GM23338 (cell line): ENCODE results near the gene SEMA6D. TPM values are rescaled to one million over a fixed set of nuclear protein-coding genes. Genes with fewer than 3 reads are reported as not detected.

Experiments used
- ATAC-seq: fragments of 200-7000 bp; cut with Tn5 transposase; 3 replicates; pipeline ENCODE4 v1.9.1; 2020
- DNase-seq: peaks from one replicate; pipeline ENCODE4 v3.0.0-alpha.2; 2015; ENCODE audit warnings: low spot score
- H2AFZ ChIP-seq: fragments of 200-600 bp; sonication (generic); 2 replicates; pipeline ENCODE4 v1.8.0; 2016; ENCODE audit warnings: antibody characterized with exemption, mild to moderate bottlenecking, moderate library complexity
- H3F3A ChIP-seq: fragments of 200-600 bp; sonication (generic); replicated peaks from 2 replicates; pipeline ENCODE4 v1.8.0; 2017; ENCODE audit warnings: antibody characterized with exemption, mixed run types, low read depth
- H3K27ac ChIP-seq: fragments of 200-600 bp; sonication (generic); 2 replicates; pipeline ENCODE4 v1.6.1; 2016; ENCODE audit warnings: low read depth
- H3K27me3 ChIP-seq: fragments of 200-600 bp; sonication (generic); 2 replicates; pipeline ENCODE4 v1.8.0; 2016; ENCODE audit warnings: mild to moderate bottlenecking, mixed run types, moderate library complexity; ENCODE audit not compliant: insufficient read depth
- H3K36me3 ChIP-seq: fragments of 200-600 bp; sonication (generic); 2 replicates; pipeline ENCODE4 v1.8.0; 2016; ENCODE audit warnings: mild to moderate bottlenecking; ENCODE audit not compliant: insufficient read depth
- H3K4me1 ChIP-seq: fragments of 200-600 bp; sonication (generic); 2 replicates; pipeline ENCODE4 v1.8.0; 2016; ENCODE audit warnings: mild to moderate bottlenecking, moderate library complexity; ENCODE audit not compliant: insufficient read depth
- H3K4me2 ChIP-seq: fragments of 200-600 bp; sonication (generic); 2 replicates; pipeline ENCODE4 v1.7.1; 2017; ENCODE audit warnings: mixed run types
- H3K4me3 ChIP-seq: fragments of 200-600 bp; sonication (generic); 2 replicates; pipeline ENCODE4 v1.6.1; 2016; ENCODE audit warnings: mixed run types
- H3K79me2 ChIP-seq: fragments of 200-600 bp; sonication (generic); replicated peaks from 2 replicates; pipeline ENCODE4 v1.8.0; 2017; ENCODE audit warnings: mild to moderate bottlenecking; ENCODE audit not compliant: insufficient read depth
- H3K9me2 ChIP-seq: fragments of 200-600 bp; sonication (generic); 2 replicates; pipeline ENCODE4 v1.8.0; 2017; ENCODE audit not compliant: insufficient read depth
- H4K20me1 ChIP-seq: fragments of 200-600 bp; sonication (generic); replicated peaks from 2 replicates; pipeline ENCODE4 v1.8.0; 2017; ENCODE audit warnings: mild to moderate bottlenecking; ENCODE audit not compliant: insufficient read depth
- H3K27ac Mint-ChIP-seq: 2 replicates; pipeline ENCODE4 v1.8.0; 2020; ENCODE audit warnings: inconsistent platforms, mild to moderate bottlenecking, moderate library complexity, mixed read lengths
- H3K27me3 Mint-ChIP-seq: 3 replicates; pipeline ENCODE4 v1.8.0; 2022; ENCODE audit warnings: low read depth, mild to moderate bottlenecking, moderate library complexity, mixed read lengths, inconsistent platforms; ENCODE audit not compliant: insufficient read depth, poor library complexity
- H3K36me3 Mint-ChIP-seq: 3 replicates; pipeline ENCODE4 v1.8.0; 2021; ENCODE audit warnings: low read depth, mild to moderate bottlenecking, inconsistent platforms, moderate library complexity, mixed read lengths
- H3K4me1 Mint-ChIP-seq: 3 replicates; pipeline ENCODE4 v1.8.0; 2020; ENCODE audit warnings: mild to moderate bottlenecking, inconsistent platforms, mixed read lengths
- H3K4me3 Mint-ChIP-seq: 3 replicates; pipeline ENCODE4 v1.8.0; 2021; ENCODE audit warnings: moderate library complexity, mild to moderate bottlenecking, inconsistent platforms, mixed read lengths
- H3K9me3 Mint-ChIP-seq: 3 replicates; pipeline ENCODE4 v1.8.0; 2020; ENCODE audit warnings: moderate library complexity, mild to moderate bottlenecking, inconsistent platforms, mixed read lengths
- CREB1 ChIP-seq: fragments of 250-450 bp; sonication (Bioruptor Pico); IDR thresholded peaks from 2 replicates; pipeline ENCODE4 v1.5.0; 2020; ENCODE audit warnings: low read depth, mild to moderate bottlenecking, moderate library complexity
- EZH2 ChIP-seq: fragments of 200-600 bp; sonication (generic); IDR thresholded peaks from one replicate; pipeline ENCODE4 v1.8.0; 2017; ENCODE audit warnings: antibody characterized with exemption, mild to moderate bottlenecking, low read depth; ENCODE audit not compliant: unreplicated experiment
- EZH2phosphoT487 ChIP-seq: fragments of 200-600 bp; sonication (generic); IDR thresholded peaks from one replicate; pipeline ENCODE4 v1.8.1; 2018; ENCODE audit warnings: antibody characterized with exemption; ENCODE audit not compliant: unreplicated experiment
- JUNB ChIP-seq: IDR thresholded peaks from one replicate; pipeline ENCODE4 v1.6.1; 2016; ENCODE audit warnings: antibody characterized with exemption; ENCODE audit not compliant: unreplicated experiment
- NANOG ChIP-seq: IDR thresholded peaks from 2 replicates; pipeline ENCODE4 v1.6.1; 2016; ENCODE audit warnings: antibody characterized with exemption, borderline replicate concordance
- POLR2AphosphoS5 ChIP-seq: IDR thresholded peaks from 2 replicates; pipeline ENCODE4 v1.6.1; 2016; ENCODE audit warnings: antibody characterized with exemption, low read depth
- STAT1 ChIP-seq: IDR thresholded peaks from one replicate; pipeline ENCODE4 v1.6.1; 2016; ENCODE audit warnings: antibody characterized with exemption; ENCODE audit not compliant: unreplicated experiment
- ZNF114 ChIP-seq: fragments of 250-450 bp; sonication (Bioruptor Pico); IDR thresholded peaks from 2 replicates; pipeline ENCODE4 v1.5.0; 2020; ENCODE audit warnings: mild to moderate bottlenecking, moderate library complexity
- ZNF331 ChIP-seq: fragments of 250-450 bp; sonication (Bioruptor Pico); IDR thresholded peaks from 2 replicates; pipeline ENCODE4 v1.5.0; 2020; ENCODE audit warnings: low read depth, mild to moderate bottlenecking, moderate library complexity
- polyA plus RNA-seq: library from polyadenylated mRNA; unstranded; fragments of >200 nt; fragmentation: Nextera tagmentation; extraction: Ambion mirVana; gene quantifications from 2 replicates; pipeline ENCODE4 v1.2.1, GENCODE V29; 2016
- total RNA-seq: library from RNA; depleted of rRNA; stranded (reverse); fragments of >200 nt; shearing (Covaris generic); gene quantifications from 2 replicates; pipeline ENCODE4 v1.2.3, GENCODE V29; 2014
- TF ChIP-seq, protein P1 (sequence below): fragments of 250-450 bp; sonication (Bioruptor Pico); IDR thresholded peaks from 2 replicates; pipeline ENCODE4 v1.5.0; 2020; ENCODE audit warnings: mild to moderate bottlenecking, moderate library complexity
- TF ChIP-seq, protein P2 (sequence below), 2 experiments: fragments of 200-600 bp in 1 of 2; sonication (generic) in 1 of 2; conservative IDR thresholded peaks; 2 replicates each; pipeline versions ENCODE4 v1.5.1 to v1.6.1; 2016 to 2017; ENCODE audit warnings: antibody characterized with exemption in 2 of 2, low read depth in 2 of 2, mild to moderate bottlenecking in 2 of 2, moderate library complexity in 1 of 2
- TF ChIP-seq, protein P3 (sequence below): IDR thresholded peaks from 2 replicates; pipeline ENCODE4 v1.6.1; 2016; ENCODE audit warnings: antibody characterized with exemption
- TF ChIP-seq, protein P4 (sequence below): IDR thresholded peaks from one replicate; pipeline ENCODE4 v1.6.1; 2018; ENCODE audit warnings: antibody characterized with exemption; ENCODE audit not compliant: unreplicated experiment

Gene SEMA6D
- total and polyA plus RNA-seq, 2 experiments from 2014 or later, result 0.37 to 0.97 TPM

DNA sequence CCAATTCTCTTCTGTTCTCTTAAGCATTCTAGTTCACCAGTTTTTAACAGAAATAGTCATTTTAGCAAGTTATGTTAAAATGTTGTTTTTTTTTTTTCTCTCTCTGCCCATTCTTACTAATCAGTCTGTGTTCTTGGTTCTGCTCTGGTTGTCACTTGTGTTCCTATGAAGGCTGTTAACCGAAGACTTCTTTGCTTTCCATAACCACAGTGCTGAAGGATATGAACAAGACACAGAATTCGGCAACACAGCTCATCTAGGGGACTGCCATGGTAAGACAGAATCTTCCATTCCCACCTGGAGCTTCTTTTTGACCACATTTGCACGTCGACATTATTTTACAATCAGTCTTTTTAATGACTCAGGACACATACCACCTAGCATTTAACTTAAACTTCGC is 49.1 kb downstream of the SEMA6D start:
- Mint-ChIP-seq H3K27ac (no peak overlapping the region), H3K36me3 (peaks cover 7% of the 10 kb centered on the region), H3K27me3 (peaks cover 4% of the 10 kb centered on the region), H3K9me3 (no peaks in the 10 kb centered on the region), H3K4me3 (no peak overlapping the region), H3K4me1 (0 out of 3 replicates have a peak, but pooled peaks cover 3% of the 10 kb centered on the region)
- H3K36me3 ChIP-seq, result no peaks in the 10 kb centered on the region
- no peak overlapping the region for H3K4me3 ChIP-seq
- no peaks in the 10 kb centered on the region for H3F3A ChIP-seq
- no peaks in the 10 kb centered on the region for H3K27me3 ChIP-seq
- H4K20me1 ChIP-seq, result no peaks in the 10 kb centered on the region
- DNase-seq (no peak), ATAC-seq (no peak)
- peaks cover 10% of the 10 kb centered on the region; the same call in 1 of the 2 replicates for H3K9me2 ChIP-seq
- no peak overlapping the region for H3K4me2 ChIP-seq
- no peak overlapping the region for H3K27ac ChIP-seq
- H3K79me2 ChIP-seq, result no peaks in the 10 kb centered on the region
- no peak overlapping the region for H2AFZ ChIP-seq
- no peaks in the 10 kb centered on the region for H3K4me1 ChIP-seq
- TF ChIP-seq, protein P1, sequence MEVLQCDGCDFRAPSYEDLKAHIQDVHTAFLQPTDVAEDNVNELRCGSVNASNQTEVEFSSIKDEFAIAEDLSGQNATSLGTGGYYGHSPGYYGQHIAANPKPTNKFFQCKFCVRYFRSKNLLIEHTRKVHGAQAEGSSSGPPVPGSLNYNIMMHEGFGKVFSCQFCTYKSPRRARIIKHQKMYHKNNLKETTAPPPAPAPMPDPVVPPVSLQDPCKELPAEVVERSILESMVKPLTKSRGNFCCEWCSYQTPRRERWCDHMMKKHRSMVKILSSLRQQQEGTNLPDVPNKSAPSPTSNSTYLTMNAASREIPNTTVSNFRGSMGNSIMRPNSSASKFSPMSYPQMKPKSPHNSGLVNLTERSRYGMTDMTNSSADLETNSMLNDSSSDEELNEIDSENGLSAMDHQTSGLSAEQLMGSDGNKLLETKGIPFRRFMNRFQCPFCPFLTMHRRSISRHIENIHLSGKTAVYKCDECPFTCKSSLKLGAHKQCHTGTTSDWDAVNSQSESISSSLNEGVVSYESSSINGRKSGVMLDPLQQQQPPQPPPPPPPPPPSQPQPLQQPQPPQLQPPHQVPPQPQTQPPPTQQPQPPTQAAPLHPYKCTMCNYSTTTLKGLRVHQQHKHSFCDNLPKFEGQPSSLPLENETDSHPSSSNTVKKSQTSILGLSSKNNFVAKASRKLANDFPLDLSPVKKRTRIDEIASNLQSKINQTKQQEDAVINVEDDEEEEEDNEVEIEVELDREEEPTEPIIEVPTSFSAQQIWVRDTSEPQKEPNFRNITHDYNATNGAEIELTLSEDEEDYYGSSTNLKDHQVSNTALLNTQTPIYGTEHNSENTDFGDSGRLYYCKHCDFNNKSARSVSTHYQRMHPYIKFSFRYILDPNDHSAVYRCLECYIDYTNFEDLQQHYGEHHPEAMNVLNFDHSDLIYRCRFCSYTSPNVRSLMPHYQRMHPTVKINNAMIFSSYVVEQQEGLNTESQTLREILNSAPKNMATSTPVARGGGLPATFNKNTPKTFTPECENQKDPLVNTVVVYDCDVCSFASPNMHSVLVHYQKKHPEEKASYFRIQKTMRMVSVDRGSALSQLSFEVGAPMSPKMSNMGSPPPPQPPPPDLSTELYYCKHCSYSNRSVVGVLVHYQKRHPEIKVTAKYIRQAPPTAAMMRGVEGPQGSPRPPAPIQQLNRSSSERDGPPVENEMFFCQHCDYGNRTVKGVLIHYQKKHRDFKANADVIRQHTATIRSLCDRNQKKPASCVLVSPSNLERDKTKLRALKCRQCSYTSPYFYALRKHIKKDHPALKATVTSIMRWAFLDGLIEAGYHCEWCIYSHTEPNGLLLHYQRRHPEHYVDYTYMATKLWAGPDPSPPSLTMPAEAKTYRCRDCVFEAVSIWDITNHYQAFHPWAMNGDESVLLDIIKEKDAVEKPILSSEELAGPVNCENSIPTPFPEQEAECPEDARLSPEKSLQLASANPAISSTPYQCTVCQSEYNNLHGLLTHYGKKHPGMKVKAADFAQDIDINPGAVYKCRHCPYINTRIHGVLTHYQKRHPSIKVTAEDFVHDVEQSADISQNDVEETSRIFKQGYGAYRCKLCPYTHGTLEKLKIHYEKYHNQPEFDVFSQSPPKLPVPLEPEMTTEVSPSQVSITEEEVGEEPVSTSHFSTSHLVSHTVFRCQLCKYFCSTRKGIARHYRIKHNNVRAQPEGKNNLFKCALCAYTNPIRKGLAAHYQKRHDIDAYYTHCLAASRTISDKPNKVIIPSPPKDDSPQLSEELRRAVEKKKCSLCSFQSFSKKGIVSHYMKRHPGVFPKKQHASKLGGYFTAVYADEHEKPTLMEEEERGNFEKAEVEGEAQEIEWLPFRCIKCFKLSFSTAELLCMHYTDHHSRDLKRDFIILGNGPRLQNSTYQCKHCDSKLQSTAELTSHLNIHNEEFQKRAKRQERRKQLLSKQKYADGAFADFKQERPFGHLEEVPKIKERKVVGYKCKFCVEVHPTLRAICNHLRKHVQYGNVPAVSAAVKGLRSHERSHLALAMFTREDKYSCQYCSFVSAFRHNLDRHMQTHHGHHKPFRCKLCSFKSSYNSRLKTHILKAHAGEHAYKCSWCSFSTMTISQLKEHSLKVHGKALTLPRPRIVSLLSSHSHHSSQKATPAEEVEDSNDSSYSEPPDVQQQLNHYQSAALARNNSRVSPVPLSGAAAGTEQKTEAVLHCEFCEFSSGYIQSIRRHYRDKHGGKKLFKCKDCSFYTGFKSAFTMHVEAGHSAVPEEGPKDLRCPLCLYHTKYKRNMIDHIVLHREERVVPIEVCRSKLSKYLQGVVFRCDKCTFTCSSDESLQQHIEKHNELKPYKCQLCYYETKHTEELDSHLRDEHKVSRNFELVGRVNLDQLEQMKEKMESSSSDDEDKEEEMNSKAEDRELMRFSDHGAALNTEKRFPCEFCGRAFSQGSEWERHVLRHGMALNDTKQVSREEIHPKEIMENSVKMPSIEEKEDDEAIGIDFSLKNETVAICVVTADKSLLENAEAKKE, result no peak
- TF ChIP-seq POLR2AphosphoS5 (no peak), NANOG (no peak), EZH2phosphoT487 (no peak), EZH2 (no peak), JUNB (no peak), ZNF114 (CRISPR knock-in tag) (no peak), CREB1 (CRISPR knock-in tag) (no peak), ZNF331 (CRISPR knock-in tag) (no peak), STAT1 (no peak)
- TF ChIP-seq, protein P2, sequence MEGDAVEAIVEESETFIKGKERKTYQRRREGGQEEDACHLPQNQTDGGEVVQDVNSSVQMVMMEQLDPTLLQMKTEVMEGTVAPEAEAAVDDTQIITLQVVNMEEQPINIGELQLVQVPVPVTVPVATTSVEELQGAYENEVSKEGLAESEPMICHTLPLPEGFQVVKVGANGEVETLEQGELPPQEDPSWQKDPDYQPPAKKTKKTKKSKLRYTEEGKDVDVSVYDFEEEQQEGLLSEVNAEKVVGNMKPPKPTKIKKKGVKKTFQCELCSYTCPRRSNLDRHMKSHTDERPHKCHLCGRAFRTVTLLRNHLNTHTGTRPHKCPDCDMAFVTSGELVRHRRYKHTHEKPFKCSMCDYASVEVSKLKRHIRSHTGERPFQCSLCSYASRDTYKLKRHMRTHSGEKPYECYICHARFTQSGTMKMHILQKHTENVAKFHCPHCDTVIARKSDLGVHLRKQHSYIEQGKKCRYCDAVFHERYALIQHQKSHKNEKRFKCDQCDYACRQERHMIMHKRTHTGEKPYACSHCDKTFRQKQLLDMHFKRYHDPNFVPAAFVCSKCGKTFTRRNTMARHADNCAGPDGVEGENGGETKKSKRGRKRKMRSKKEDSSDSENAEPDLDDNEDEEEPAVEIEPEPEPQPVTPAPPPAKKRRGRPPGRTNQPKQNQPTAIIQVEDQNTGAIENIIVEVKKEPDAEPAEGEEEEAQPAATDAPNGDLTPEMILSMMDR (conservative IDR thresholded peaks at IDR 0.05; ENCODE audit: low read depth in 2 of 2), result no peak
- TF ChIP-seq, protein P3, sequence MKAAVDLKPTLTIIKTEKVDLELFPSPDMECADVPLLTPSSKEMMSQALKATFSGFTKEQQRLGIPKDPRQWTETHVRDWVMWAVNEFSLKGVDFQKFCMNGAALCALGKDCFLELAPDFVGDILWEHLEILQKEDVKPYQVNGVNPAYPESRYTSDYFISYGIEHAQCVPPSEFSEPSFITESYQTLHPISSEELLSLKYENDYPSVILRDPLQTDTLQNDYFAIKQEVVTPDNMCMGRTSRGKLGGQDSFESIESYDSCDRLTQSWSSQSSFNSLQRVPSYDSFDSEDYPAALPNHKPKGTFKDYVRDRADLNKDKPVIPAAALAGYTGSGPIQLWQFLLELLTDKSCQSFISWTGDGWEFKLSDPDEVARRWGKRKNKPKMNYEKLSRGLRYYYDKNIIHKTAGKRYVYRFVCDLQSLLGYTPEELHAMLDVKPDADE, result no peak
- TF ChIP-seq, protein P4, sequence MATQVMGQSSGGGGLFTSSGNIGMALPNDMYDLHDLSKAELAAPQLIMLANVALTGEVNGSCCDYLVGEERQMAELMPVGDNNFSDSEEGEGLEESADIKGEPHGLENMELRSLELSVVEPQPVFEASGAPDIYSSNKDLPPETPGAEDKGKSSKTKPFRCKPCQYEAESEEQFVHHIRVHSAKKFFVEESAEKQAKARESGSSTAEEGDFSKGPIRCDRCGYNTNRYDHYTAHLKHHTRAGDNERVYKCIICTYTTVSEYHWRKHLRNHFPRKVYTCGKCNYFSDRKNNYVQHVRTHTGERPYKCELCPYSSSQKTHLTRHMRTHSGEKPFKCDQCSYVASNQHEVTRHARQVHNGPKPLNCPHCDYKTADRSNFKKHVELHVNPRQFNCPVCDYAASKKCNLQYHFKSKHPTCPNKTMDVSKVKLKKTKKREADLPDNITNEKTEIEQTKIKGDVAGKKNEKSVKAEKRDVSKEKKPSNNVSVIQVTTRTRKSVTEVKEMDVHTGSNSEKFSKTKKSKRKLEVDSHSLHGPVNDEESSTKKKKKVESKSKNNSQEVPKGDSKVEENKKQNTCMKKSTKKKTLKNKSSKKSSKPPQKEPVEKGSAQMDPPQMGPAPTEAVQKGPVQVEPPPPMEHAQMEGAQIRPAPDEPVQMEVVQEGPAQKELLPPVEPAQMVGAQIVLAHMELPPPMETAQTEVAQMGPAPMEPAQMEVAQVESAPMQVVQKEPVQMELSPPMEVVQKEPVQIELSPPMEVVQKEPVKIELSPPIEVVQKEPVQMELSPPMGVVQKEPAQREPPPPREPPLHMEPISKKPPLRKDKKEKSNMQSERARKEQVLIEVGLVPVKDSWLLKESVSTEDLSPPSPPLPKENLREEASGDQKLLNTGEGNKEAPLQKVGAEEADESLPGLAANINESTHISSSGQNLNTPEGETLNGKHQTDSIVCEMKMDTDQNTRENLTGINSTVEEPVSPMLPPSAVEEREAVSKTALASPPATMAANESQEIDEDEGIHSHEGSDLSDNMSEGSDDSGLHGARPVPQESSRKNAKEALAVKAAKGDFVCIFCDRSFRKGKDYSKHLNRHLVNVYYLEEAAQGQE, result no peak
